CD4-positive, alpha-beta T cell (primary cell): ENCODE results near the gene JAK1. TPM values are rescaled to one million over a fixed set of nuclear protein-coding genes. Genes with fewer than 3 reads are reported as not detected.
A peak's percentile ranks its signal among the peaks of the same experiment; 100 is the strongest.

ENCODE experiments used
- ATAC-seq: fragments of 200-7000 bp; cut with Tn5 transposase; one replicate; pipeline ENCODE4 v1.10.0; 2022; ENCODE audit warnings: mild to moderate bottlenecking; ENCODE audit not compliant: poor library complexity
- CTCF ChIA-PET: fragments of 350-600 bp; sonication (Branson Sonifier 250); formaldehyde crosslinking; loops from one replicate; lab custom pipeline; 2021; ENCODE audit warnings: antibody characterized with exemption, inconsistent platforms; lab: Charles Lee
- POLR2A ChIA-PET: fragments of 350-600 bp; sonication (Branson Sonifier 250); formaldehyde crosslinking; loops from one replicate; lab custom pipeline; 2021; ENCODE audit warnings: antibody characterized with exemption, inconsistent platforms; lab: Charles Lee
- DNase-seq, 14 experiments: peaks; one replicate each; pipeline ENCODE4 v3.0.0-alpha.2; 2013 to 2020; ENCODE audit warnings: mixed read lengths in 2 of 14
- H3K27ac ChIP-seq, 2 donors: one replicate each; pipeline versions ENCODE4 v1.5.1 to v1.7.0; 2013; ENCODE audit warnings: low read length in 2 of 2, low read depth in 1 of 2, mild to moderate bottlenecking in 1 of 2
- H3K27me3 ChIP-seq, 2 experiments: 1 replicate in 1 of 2; 2 replicates in 1 of 2; pipeline versions ENCODE4 v1.6.1 to v1.7.0; 2013; ENCODE audit warnings: low read length in 2 of 2, control low read depth in 1 of 2, mild to moderate bottlenecking in 1 of 2, moderate library complexity in 1 of 2; ENCODE audit not compliant: insufficient read depth in 2 of 2, control insufficient read depth in 1 of 2
- H3K36me3 ChIP-seq: one replicate; pipeline ENCODE4 v1.6.1; 2013; ENCODE audit warnings: low read length, control low read depth; ENCODE audit not compliant: insufficient read depth
- H3K4me1 ChIP-seq: one replicate; pipeline ENCODE4 v1.6.1; 2013; ENCODE audit warnings: low read length, control low read depth; ENCODE audit not compliant: insufficient read depth
- H3K4me3 ChIP-seq: one replicate; pipeline ENCODE4 v1.5.1; 2013; ENCODE audit warnings: mild to moderate bottlenecking, low read length, moderate library complexity
- H3K9me3 ChIP-seq, 2 experiments: 1 replicate in 1 of 2; 2 replicates in 1 of 2; pipeline versions ENCODE4 v1.6.1 to v1.7.0; 2013; ENCODE audit warnings: low read length in 2 of 2, mild to moderate bottlenecking in 2 of 2, control low read depth in 1 of 2, moderate library complexity in 1 of 2; ENCODE audit not compliant: control insufficient read depth in 1 of 2, insufficient read depth in 1 of 2
- H3K27ac Mint-ChIP-seq: one replicate; pipeline ENCODE4 v1.8.0; 2020; ENCODE audit warnings: mixed read lengths
- H3K27me3 Mint-ChIP-seq: one replicate; pipeline ENCODE4 v1.8.0; 2021; ENCODE audit warnings: mixed read lengths
- H3K36me3 Mint-ChIP-seq: one replicate; pipeline ENCODE4 v1.8.0; 2021; ENCODE audit warnings: low read depth, mixed read lengths
- H3K4me1 Mint-ChIP-seq: one replicate; pipeline ENCODE4 v1.8.0; 2021; ENCODE audit warnings: low read depth, mixed read lengths
- H3K4me3 Mint-ChIP-seq: one replicate; pipeline ENCODE4 v1.8.0; 2020; ENCODE audit warnings: mild to moderate bottlenecking, mixed read lengths
- H3K9me3 Mint-ChIP-seq: one replicate; pipeline ENCODE4 v1.8.0; 2020; ENCODE audit warnings: mixed read lengths
- intact Hi-C, 2 experiments: fragments of 100-400 bp; cut with DNase I in 1 of 2; cut with micrococcal nuclease in 1 of 2; formaldehyde crosslinking; loops; one replicate each; pipeline versions ENCODE4 v1.15.1 to v1.9.0; 2023 to 2025; cut with DNase I, micrococcal nuclease
- total RNA-seq, 174 experiments: library from RNA in 2 of 174; stranded (reverse) in 2 of 174; gene quantifications; one replicate each; pipeline ENCODE4 v1.2.3 and lab custom pipeline; 2021 to 2026
- TF ChIP-seq, protein P1 (sequence below): fragments of 200-600 bp; IDR thresholded peaks from one replicate; pipeline ENCODE4 v1.8.0; 2022; ENCODE audit warnings: antibody characterized with exemption, mild to moderate bottlenecking

JAK1 gene
- total RNA-seq, 2 experiments from 2014 or later = 240 to 252 TPM

DNA sequence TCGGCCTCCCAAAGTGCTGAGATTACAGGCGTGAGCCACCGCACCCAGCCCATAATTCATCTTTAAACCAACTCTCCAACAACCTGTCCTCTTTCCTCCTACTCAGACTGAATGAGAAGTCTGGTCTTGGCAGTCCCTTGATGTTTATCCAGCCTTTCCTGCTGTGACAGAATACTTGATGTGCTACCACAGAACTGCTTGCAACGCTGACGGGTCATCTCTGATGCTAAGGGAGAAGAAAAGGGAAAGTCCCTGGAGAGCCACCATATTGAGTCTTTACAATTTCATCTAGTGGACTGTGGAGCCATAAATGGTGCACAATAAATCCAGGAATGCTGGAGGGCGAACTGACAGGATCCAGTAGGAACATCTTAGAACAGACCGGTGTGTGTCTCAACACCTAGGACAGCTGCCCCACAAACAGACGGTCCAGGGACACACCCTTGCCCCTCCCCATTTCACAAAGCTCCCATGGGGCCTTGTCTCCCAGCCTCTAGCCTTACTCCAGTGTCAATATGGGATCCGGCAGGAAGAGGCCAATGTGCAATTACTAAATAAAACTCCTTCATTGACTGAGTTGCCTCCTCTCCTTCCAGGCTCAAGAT is 30.7 kb downstream of the JAK1 start:
- Histone ChIP-seq H3K27ac (no peak overlapping the region), H3K36me3 (peaks cover 7% of the 10 kb centered on the region), H3K9me3 (peaks cover 0 to 3% of the 10 kb centered on the region in 2 experiments), H3K4me1 (peaks cover 54% of the 10 kb centered on the region), H3K27me3 (no peaks in the 10 kb centered on the region), H3K4me3 (no peak overlapping the region)
- CTCF ChIA-PET = no interaction called here
- TF ChIP-seq, protein P1, sequence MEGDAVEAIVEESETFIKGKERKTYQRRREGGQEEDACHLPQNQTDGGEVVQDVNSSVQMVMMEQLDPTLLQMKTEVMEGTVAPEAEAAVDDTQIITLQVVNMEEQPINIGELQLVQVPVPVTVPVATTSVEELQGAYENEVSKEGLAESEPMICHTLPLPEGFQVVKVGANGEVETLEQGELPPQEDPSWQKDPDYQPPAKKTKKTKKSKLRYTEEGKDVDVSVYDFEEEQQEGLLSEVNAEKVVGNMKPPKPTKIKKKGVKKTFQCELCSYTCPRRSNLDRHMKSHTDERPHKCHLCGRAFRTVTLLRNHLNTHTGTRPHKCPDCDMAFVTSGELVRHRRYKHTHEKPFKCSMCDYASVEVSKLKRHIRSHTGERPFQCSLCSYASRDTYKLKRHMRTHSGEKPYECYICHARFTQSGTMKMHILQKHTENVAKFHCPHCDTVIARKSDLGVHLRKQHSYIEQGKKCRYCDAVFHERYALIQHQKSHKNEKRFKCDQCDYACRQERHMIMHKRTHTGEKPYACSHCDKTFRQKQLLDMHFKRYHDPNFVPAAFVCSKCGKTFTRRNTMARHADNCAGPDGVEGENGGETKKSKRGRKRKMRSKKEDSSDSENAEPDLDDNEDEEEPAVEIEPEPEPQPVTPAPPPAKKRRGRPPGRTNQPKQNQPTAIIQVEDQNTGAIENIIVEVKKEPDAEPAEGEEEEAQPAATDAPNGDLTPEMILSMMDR = no peak
- Mint-ChIP-seq H3K36me3 (peaks cover 32% of the 10 kb centered on the region), H3K4me1 (peaks cover 93% of the 10 kb centered on the region), H3K4me3 (peak overlapping the region; percentile 26), H3K9me3 (peaks cover 2% of the 10 kb centered on the region), H3K27ac (peak overlapping the region; percentile 14), H3K27me3 (no peaks in the 10 kb centered on the region)
- POLR2A ChIA-PET = no interaction called here
- intact Hi-C loops = loop anchor here in 1 of 2 experiments (2.0 kb wide), 1 partner anchor 13 kb away; no protein-coding TSS in a partner anchor
- ATAC-seq = no peak
- DNase-seq = no peak

DNA sequence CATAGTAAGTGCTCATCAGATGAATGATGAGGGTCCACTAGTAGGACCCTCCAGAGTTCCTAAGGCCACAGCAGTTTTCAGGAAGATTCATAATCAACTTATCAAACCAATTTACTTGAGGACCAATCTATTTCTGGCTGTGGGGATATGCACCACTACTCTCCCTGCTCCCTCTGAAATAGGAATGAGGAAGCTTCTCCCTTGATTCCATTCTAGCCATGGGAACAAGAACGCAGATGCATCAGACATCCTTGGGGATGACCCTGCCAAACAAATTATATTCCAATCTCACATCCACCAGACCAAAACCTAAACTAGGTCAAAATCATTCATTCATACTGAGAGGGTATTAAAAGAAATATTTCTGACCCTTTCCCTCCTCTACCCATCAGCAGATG is 31.5 kb downstream of the JAK1 start:
- no peak for ATAC-seq
- intact Hi-C loops = no loop called here
- Histone ChIP-seq H3K4me3 (no peak overlapping the region), H3K4me1 (peaks cover 50% of the 10 kb centered on the region), H3K27me3 (no peaks in the 10 kb centered on the region), H3K27ac (no peak overlapping the region), H3K9me3 (peaks cover 0 to 3% of the 10 kb centered on the region in 2 experiments), H3K36me3 (peaks cover 7% of the 10 kb centered on the region)
- DNase-seq = no peak
- POLR2A ChIA-PET = no interaction called here
- CTCF ChIA-PET = no interaction called here
- H3K27ac Mint-ChIP-seq = peak overlapping the region; percentile 14
- H3K4me3 Mint-ChIP-seq = peak overlapping the region; percentile 57
- H3K36me3 Mint-ChIP-seq = peaks cover 40% of the 10 kb centered on the region
- TF ChIP-seq, protein P1 = no peak
- peaks cover 93% of the 10 kb centered on the region for H3K4me1 Mint-ChIP-seq
- H3K27me3 Mint-ChIP-seq = no peaks in the 10 kb centered on the region
- peaks cover 4% of the 10 kb centered on the region for H3K9me3 Mint-ChIP-seq

- ATAC-seq = no peak
- Mint-ChIP-seq H3K27me3 (no peaks in the 10 kb centered on the region), H3K4me1 (peaks cover 93% of the 10 kb centered on the region), H3K9me3 (peaks cover 5% of the 10 kb centered on the region), H3K36me3 (peaks cover 45% of the 10 kb centered on the region), H3K4me3 (peak overlapping the region; percentile 57), H3K27ac (peak overlapping the region; percentile 14)
- intact Hi-C loops = no loop called here
- Histone ChIP-seq H3K9me3 (peaks cover 0 to 3% of the 10 kb centered on the region in 2 experiments), H3K27ac (no peak overlapping the region), H3K4me1 (peaks cover 50% of the 10 kb centered on the region), H3K27me3 (no peaks in the 10 kb centered on the region), H3K4me3 (no peak overlapping the region), H3K36me3 (peaks cover 7% of the 10 kb centered on the region)
- POLR2A ChIA-PET = interaction anchor here (1.0 to 1.1 kb wide), 2 partner anchors 31 to 104 kb away, joined by 3 to 5 read pairs; no protein-coding TSS in a partner anchor
- TF ChIP-seq, protein P1 = no peak
- DNase-seq = peak in 3 of 14 experiments; percentile 22 to 51 (median 31)
- CTCF ChIA-PET = interaction anchor here (0.8 to 1.3 kb wide), 2 partner anchors 12 to 36 kb away, joined by 3 read pairs; no protein-coding TSS in a partner anchor
Measured at GRCh38 chr1:64934115-64934877, 32.1 kb downstream of the JAK1 start.
